Muscle of back (tissue), 13 donors: Measurements from ENCODE around the gene PDGFC. TPM values are rescaled to one million over a fixed set of nuclear protein-coding genes. Genes with fewer than 3 reads are reported as not detected.

Experiments used
- DNase-seq, 3 donors: peaks; one replicate each; pipeline versions ENCODE4 v3.0.0 to v3.0.0-alpha.2; 2013
- long read RNA-seq, 9 donors: transcript quantifications; one replicate each; lab custom pipeline, GENCODE V29; 2026
- polyA plus RNA-seq, 10 donors: library from polyadenylated mRNA; unstranded; fragments of 120-200 nt; gene quantifications; one replicate each; pipeline ENCODE4 v1.2.1, GENCODE V29; 2013; ENCODE audit not compliant: insufficient read length in 10 of 10

The PDGFC gene
- polyA plus RNA-seq: 10 to 100 TPM; 23.6 to 42.0 (median 30.8) TPM
- long read RNA-seq, donor 1, full-length matches to known transcripts: 6 of 6 reads
- long read RNA-seq, donor 1, partial matches to known transcripts: 0 of 6 reads
- long read RNA-seq, donor 1, other reads (novel, unspliced or antisense): 0 of 6 reads
- long read RNA-seq, donor 2: 0 reads
- long read RNA-seq, donor 3: 0 reads
- long read RNA-seq, donor 4, full-length matches to known transcripts: 8 of 8 reads
- long read RNA-seq, donor 4, partial matches to known transcripts: 0 of 8 reads
- long read RNA-seq, donor 4, other reads (novel, unspliced or antisense): 0 of 8 reads
- long read RNA-seq, donor 5, full-length matches to known transcripts: 3 of 3 reads
- long read RNA-seq, donor 5, partial matches to known transcripts: 0 of 3 reads
- long read RNA-seq, donor 5, other reads (novel, unspliced or antisense): 0 of 3 reads
- long read RNA-seq, donor 6, full-length matches to known transcripts: 6 of 6 reads
- long read RNA-seq, donor 6, partial matches to known transcripts: 0 of 6 reads
- long read RNA-seq, donor 6, other reads (novel, unspliced or antisense): 0 of 6 reads
- long read RNA-seq, donor 7, full-length matches to known transcripts: 3 of 3 reads
- long read RNA-seq, donor 7, partial matches to known transcripts: 0 of 3 reads
- long read RNA-seq, donor 7, other reads (novel, unspliced or antisense): 0 of 3 reads
- long read RNA-seq, donor 8, partial matches to known transcripts: 0 of 1 reads
- long read RNA-seq, donor 8, other reads (novel, unspliced or antisense): 0 of 1 reads
- long read RNA-seq, donor 9: 0 reads

- DNase-seq: peak; percentile 63 to 88 (median 76)
Measured at GRCh38 chr4:156971676-156972378, at the start of gene PDGFC. Gene PDGFC (minus strand): TSS chr4:156971799. CDS start chr4:156970903, 896 bp downstream.

DNA sequence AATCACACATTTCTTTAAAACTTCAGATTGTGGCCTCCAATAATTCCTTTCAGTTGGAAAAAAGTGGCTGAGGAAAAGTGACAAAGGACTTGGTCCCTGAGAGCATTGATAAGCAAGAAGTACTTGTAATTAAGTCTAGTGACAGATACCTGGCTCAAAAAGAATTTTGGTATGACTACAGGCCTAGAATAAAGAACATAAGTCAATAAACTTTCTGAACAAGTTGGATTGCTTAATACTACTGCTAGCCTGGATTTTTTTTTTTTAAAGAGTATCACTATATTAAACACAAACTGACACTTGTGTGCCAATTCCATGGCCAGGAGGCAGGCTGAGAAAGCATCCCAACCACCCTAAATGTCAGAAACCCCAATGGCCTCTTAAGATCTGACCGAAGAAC is 49.3 kb upstream of the PDGFC start:
- no peak for DNase-seq

- no peak for DNase-seq
Measured at GRCh38 chr4:157018920-157019490, 47.4 kb upstream of the PDGFC start.

DNA sequence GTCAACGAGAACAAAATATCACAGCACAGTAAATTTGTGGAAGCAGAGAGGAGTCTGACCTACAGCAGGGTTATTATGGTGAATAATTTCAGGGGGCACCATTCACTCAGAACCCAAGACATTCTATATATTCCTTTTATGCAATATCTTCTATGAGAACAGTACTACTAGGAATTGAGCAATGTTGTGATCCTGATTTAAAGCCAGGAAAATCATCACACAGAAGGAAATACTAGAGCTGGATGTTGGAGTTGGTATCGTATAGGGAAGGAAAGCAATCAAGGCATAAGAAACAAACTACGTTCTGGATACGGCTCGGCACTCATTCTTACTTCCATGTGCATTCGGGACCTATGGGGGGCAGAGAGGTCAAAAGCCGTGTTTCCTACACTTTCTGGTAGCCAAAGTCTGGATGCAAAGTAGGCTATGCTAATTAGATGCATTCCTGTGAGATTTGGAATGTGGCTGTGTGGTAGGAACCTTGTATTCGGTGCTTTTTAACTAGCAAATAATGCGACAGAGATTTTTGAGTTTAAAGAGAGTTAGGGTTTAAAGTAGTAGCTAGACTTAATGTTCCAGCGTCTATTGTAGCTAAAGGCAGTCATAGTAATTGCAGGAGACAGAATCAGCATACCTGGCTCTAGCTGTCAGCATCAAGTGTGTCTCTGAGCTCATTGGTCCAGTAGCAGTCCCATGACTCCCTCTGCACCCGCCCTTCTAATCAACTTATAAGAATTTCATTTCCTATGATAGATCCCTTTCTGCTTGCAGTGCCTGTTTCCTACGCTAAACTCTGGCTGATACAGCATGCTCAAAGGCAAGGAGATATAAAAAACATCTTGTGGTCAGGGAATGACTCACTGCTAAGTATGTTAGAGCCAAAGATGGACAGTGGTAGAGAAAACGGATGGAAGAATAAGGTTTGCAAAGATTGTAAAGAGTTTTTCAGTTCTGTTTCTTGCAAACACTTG is 43.3 kb upstream of the PDGFC start:
- DNase-seq: no peak

- DNase-seq: no peak
Measured at GRCh38 chr4:157013656-157014055, 42.1 kb upstream of the PDGFC start.

DNA sequence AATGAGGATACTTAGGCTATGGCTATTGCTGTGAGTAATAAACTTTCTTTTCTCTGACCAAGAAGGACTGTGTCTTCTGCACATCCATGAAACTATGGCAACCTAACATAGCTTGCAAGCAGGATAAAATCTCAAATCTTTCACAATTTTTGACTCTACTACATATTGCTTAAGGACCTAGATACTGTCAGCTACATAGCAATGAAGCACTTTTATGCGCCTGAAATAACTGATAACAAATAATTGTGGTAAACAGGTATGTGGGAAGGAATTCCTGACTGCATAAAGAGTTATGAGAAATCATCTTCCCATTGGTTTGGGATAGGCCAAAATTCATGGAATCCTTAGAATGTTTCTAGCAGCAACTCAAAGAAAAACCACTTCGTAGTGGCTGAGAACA is 41.2 kb upstream of the PDGFC start:
- DNase-seq: no peak

GRCh38 chr4:157012296-157012695 is 40.7 kb upstream of the PDGFC start:
- DNase-seq: no peak

DNA sequence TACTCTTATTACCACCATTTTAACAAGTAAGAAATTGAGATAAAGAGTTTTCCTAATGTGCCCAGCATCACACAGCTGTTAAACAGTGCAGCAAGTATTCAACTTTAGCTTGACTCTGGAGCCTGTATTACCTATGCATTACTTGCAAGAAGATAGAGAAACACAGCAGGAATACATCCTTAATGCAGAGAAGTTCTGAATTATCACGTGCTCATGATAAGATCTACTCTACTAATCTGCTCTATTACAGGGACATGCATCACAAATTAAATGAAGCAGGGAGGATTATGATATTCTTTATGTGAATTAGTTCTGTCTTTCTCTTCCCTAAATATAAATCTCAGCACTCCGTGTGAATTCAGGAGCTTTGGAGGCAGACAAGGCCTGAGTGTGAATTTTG is 39.0 kb upstream of the PDGFC start:
- DNase-seq: no peak

DNA sequence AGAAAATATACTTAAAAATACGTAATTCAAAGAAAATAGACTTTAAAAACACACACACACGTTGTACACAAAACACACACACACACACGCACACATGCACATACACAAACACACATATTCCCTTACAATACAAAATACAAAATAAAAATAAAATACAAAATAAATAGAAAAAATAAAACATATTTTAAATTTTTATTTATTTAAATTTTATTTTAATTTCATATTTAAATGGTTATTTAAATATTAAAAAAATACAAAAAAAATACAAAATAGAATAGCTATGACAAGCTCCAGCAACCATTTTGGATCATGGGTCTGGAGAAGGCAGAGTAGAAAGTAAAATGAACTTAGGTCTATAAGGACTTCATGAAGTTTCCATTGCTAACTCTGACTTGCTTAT is 34.2 kb upstream of the PDGFC start:
- DNase-seq: no peak

DNA sequence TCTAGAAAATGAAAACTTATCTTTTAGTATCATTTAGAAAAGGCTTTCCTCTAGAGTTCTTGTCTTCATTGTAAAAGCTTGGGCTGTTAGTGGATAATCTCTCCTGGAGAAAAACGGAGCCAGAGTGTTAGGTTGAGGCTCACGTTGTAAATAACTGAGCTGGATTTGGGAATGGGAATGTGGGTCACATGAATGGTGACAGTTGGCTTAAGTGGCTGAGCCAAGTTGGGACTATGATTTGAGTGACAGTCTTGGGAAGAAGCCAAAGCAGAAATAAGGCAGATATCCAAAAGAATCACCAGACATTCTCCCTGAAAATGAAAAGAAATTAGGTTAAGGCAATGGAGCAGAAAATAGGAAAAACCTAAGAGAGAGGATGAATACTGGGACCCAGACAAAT is 33.6 kb upstream of the PDGFC start:
- no peak for DNase-seq

DNA sequence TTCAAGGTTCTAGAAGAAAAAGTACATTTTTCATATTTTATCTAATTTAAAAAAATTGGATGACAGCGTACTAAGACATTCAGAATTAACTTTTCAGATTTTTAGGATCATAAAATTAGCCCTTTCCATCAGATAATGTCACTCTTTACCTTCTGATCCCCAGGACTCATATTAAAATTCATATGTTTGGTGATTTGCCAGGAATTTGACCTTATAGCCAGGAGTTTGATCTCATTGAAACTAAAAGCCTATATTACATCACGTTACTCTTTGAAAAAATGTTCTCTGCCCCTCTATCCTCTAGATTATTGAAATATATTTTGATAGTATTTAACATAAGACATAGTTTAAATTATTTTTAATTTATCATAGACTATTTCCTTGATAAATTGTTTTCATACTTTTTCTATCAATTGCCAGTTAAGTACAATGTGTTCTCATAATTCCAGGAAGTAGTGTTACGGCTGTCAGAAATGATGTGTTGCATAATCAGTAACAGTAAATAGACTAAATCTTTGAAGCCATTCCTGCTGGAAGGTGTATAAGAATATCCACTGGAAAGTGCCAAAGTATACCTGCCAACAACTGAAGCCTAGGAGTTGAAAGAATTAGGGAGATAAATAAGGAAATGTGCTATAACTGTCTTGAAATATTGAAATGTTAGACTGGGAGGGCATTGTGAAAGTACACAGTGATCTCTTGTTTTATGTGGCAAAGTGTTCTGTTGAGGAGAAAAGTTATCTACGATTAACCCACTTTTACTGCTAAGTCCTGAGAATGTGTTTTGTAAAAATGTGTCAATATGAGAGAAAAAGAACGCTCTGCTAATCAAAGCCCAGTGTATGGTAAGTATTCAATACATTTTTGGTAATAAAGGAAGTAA is 32.9 kb upstream of the PDGFC start:
- peak in 1 of 3 donors; percentile 13 for DNase-seq

GRCh38 chr4:156999175-156999517 is 27.5 kb upstream of the PDGFC start:
- DNase-seq: peak; percentile 74 to 98 (median 87)

DNA sequence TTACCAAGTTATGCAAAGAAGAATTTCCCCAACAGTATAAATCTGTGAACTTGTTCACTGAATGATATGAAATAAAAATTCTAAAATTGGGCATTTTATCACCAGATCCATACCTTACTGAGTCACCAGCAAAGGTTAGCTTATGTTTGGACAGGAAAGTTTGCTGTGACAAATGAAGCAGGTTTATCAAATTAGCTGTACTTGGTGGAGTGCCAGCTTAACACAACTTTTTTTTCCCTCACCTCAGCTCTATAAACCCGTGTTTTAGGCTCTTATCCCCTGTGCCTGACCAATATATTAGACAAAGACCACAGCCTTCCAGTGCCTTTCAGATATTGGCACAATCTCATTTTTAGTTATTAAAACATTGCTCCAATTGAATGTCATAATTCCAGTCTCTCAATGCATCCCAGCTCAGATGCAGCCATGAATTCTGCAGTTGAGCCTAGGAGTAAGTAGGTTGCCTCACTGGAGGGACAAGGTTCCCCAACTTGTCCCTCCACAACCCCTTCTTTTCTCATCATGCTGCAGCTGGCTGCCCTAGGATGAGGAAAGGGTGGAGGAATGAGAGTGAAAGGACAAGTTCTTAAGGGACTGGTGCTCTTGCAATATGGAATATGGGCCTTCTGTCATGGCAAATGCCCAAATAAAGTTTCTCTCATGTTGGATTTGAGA is 27.0 kb upstream of the PDGFC start:
- DNase-seq: no peak

DNA sequence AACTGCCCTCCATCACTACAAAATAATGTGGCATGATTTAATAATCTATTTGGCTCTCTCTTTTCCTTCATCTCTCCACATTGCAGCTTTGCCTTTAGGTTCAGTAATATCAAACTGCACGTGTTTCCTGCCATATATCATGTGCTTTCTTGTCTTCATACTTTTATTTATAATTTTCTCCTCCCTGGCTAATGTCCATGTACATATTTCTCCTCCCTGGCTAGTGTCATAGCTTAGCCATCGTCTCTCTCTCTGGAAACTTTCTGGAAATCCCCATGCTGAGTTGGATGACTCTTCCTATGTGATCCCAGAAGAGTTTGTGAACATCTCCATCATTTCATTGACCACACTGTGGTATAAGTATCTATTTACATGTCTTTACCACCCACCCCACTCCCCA is 21.3 kb upstream of the PDGFC start:
- no peak for DNase-seq

- no peak for DNase-seq
Measured at GRCh38 chr4:156991161-156991560, 19.6 kb upstream of the PDGFC start.

DNA sequence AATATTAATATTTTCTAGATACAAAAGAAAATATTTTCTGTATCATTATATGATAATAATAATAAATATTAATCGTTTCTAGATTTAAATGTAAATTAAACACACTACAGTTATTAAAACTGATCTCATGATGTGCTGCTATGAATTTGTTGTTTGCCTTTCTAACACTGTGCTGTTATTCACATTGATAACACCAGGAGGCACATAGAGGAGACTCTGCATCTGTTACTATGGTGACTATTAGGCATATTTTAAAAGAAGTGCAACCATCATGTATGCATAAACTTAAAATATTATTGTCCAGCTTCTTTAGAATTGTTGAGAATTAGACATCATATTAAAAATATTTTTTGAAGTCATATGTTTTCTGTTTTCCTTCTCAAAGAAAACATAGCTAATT is 11.8 kb upstream of the PDGFC start:
- DNase-seq: no peak

- no peak for DNase-seq
Measured at GRCh38 chr4:156981262-156981769, 9.7 kb upstream of the PDGFC start.

DNA sequence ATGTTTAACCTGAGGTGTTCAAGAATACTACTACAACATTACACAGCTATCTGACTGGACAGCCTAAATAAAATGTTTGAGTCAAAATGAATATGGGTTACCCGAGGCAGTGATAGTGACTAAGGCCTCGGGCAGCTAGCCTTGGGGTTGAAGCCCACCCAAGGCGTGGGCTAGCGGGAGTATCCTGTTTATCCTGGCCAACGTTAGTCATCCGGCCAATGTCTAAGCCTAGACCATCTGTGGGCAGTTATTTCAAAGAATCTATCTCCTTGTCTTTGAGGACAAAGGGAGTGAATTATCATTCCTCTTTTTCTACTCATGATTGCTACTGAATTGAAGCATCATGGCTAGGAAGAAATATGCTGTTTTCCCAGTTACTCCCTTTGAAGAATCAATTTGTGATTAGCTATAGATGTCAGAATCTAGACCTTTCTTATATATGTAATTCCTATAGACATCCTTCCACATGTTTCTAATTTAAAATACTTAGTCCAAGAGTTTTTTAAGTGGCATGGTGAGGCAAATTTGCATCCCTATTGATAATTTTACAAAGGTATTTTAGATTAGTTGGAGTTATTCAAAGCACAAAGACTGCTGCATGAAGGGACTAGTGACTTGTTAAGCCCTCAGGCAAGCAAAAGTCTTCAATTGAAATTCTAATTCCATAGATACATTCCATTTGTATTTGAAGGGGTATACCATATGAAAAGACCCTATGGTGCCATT is 6.0 kb upstream of the PDGFC start:
- DNase-seq: peak in 1 of 3 donors; percentile 93
